HFFc6 (cell line): ENCODE data around the gene TWIST1. TPM values are rescaled to one million over a fixed set of nuclear protein-coding genes. Genes with fewer than 3 reads are reported as not detected.

Experiments used
- DNase-seq: peaks from one replicate; pipeline ENCODE4 v3.0.0-alpha.2; 2018
- H3K27ac Mint-ChIP-seq: 2 replicates; pipeline ENCODE4 v1.8.0; 2020; ENCODE audit warnings: mild to moderate bottlenecking, mixed read lengths
- H3K27me3 Mint-ChIP-seq: 2 replicates; pipeline ENCODE4 v1.8.0; 2021; ENCODE audit warnings: mild to moderate bottlenecking, moderate library complexity, mixed read lengths; ENCODE audit not compliant: insufficient read depth
- H3K36me3 Mint-ChIP-seq: 2 replicates; pipeline ENCODE4 v1.8.0; 2021; ENCODE audit warnings: low read depth, mixed read lengths
- H3K4me1 Mint-ChIP-seq: 2 replicates; pipeline ENCODE4 v1.8.0; 2020; ENCODE audit warnings: low read depth, mixed read lengths
- H3K4me3 Mint-ChIP-seq: 2 replicates; pipeline ENCODE4 v1.8.0; 2020; ENCODE audit warnings: mild to moderate bottlenecking, moderate library complexity, mixed read lengths
- H3K9me3 Mint-ChIP-seq: 2 replicates; pipeline ENCODE4 v1.8.0; 2020; ENCODE audit warnings: mild to moderate bottlenecking, mixed read lengths
- total RNA-seq, 6 experiments: library from RNA; stranded (reverse); fragmentation: NEBNext Ultra II Directional; extraction: Animal tissue kit (Norgen Biotek cat#: 25700); gene quantifications; 2 replicates in 1 of 6; 3 replicates in 5 of 6; pipeline ENCODE4 v1.2.3, GENCODE V29; 2021
- TF ChIP-seq, protein P1 (sequence below): fragments of 200-600 bp; sonication (generic); IDR thresholded peaks from 2 replicates; pipeline ENCODE4 v1.5.0; 2021; ENCODE audit warnings: antibody characterized with exemption, mild to moderate bottlenecking

The TWIST1 gene
- total RNA-seq, 6 experiments from 2014 or later: 37.7 to 47.8 (median 46.9) TPM

DNA sequence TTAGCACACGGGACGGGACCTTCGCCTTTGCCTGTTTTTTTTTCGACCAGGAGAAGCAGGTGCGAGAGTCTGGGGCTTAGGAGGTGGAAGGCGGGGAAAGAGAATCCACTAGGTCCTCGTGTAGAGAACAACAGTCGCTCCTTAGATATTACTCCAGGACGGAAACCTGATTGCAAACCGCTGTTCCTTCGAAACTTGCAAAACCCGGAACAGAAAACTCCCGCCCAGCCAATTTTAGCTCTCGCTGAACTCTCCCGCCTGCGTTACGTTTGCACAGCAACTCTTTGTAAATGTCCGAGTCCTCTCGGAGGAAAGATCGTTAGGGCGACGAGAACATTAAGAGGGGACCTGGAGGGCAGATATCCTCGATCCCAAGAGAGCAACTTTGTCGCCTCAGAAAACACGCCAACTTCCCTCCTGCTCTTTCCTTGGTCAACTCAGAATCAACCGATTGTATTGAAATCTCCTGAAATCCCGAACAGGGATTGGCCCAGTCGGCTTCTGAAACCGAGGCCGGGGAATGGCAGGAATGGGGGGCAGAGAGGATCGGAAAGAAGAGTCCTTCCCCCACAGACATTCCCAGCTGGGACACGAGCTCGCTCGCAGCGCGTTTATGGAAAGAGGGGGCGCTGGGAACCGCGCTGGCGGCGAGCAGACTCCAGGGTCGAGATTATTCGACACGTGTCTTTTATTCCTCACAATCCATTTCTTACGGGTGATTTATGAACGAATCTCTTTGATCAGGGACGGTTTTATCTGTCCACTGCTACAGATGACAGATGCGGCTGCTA, 9.9 kb downstream of the TWIST1 start:
- TF ChIP-seq, protein P1, sequence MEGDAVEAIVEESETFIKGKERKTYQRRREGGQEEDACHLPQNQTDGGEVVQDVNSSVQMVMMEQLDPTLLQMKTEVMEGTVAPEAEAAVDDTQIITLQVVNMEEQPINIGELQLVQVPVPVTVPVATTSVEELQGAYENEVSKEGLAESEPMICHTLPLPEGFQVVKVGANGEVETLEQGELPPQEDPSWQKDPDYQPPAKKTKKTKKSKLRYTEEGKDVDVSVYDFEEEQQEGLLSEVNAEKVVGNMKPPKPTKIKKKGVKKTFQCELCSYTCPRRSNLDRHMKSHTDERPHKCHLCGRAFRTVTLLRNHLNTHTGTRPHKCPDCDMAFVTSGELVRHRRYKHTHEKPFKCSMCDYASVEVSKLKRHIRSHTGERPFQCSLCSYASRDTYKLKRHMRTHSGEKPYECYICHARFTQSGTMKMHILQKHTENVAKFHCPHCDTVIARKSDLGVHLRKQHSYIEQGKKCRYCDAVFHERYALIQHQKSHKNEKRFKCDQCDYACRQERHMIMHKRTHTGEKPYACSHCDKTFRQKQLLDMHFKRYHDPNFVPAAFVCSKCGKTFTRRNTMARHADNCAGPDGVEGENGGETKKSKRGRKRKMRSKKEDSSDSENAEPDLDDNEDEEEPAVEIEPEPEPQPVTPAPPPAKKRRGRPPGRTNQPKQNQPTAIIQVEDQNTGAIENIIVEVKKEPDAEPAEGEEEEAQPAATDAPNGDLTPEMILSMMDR: no peak
- Mint-ChIP-seq H3K36me3 (peaks cover under 1% of the 10 kb centered on the region; the same call in 1 of the 2 replicates), H3K9me3 (no peaks in the 10 kb centered on the region), H3K27me3 (peaks cover 4% of the 10 kb centered on the region), H3K4me1 (peaks cover 100% of the 10 kb centered on the region), H3K4me3 (peak overlapping the region; percentile 98), H3K27ac (peak overlapping the region; percentile 90)
- DNase-seq: peak; percentile 62

DNA sequence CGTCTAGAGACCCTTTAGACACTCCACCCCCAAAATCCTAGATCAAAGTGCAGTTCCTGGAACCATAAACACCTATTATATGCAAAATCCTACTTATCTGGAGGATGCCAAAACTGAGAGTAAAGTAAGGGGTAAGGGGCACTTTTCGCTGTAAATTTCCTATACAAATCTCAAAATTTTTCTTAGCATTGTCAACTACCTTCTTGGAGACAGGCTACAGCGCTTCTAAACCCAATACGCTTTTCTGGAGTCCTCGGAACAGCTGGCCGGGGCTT, 10.4 kb downstream of the TWIST1 start:
- Mint-ChIP-seq H3K9me3 (no peaks in the 10 kb centered on the region), H3K36me3 (no peaks in the 10 kb centered on the region), H3K4me3 (peak overlapping the region; percentile 98), H3K27me3 (peaks cover 3% of the 10 kb centered on the region), H3K27ac (peak overlapping the region; percentile 90), H3K4me1 (peaks cover 99% of the 10 kb centered on the region)
- TF ChIP-seq, protein P1: no peak
- no peak for DNase-seq

DNA sequence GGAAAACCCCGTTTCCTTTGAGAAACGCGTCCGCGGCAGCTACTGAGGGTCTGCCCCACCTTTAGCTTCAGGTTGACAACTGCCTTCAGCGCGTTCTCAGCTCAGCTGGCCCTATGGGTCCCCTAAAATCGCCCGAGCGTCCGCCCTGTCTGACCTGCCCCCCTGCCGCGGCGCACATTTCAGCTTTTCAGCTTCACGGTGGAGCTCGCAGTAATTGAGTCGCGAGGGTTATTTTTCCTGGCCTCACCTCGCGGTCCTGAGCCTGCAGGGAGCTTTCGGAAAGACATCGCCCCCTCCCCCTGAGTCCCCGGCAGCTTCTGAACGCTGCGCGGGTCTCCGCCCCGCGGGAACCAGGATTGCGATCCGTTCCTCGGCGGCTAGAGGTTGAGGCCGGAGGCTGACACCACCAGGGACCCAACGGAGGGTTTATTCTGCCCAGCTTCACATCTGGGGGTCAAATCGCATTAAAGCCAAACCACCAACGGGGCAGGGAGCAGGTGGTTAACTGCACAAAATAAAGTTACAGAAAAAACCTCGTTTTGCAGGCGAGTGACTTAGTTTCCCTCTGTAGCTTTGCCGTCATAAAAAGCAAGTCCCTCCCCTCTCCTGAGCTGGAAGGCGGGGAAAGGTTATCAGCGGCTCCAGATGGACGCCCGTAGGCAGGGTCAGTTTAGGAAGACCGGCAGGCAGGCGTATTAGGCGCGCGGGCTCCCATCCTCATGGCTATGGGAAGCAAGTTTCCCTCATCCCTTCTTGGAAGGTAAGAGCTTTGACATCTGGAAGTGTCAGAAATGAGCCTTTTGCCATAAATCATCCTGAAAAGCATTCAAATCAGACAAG, 11.0 kb downstream of the TWIST1 start:
- H3K27me3 Mint-ChIP-seq: peaks cover 3% of the 10 kb centered on the region

DNA sequence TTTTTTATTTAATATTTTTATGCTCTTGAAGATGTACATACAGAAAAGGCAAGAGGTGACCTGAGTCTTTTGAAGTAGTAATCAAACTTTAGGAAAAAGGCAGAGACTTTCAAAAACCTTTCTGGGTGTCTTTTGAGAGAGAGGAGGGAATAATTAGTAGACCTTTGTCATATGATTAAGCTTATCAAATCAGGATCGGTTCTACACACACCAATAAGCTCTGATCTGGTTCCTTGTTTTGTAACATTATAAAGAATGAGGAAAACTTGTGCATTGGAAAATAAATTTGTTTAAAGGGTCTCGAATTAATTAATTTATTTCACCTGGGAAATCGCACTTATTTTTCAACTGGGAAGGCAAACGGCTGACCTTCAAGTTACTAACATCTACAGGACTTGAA, 11.9 kb downstream of the TWIST1 start:
- H3K9me3 Mint-ChIP-seq: no peaks in the 10 kb centered on the region
- no peaks in the 10 kb centered on the region for H3K36me3 Mint-ChIP-seq
- DNase-seq: no peak
- H3K4me3 Mint-ChIP-seq: peak overlapping the region; percentile 98
- H3K27ac Mint-ChIP-seq: peak overlapping the region; percentile 90
- TF ChIP-seq, protein P1: no peak
- H3K27me3 Mint-ChIP-seq: peaks cover 1% of the 10 kb centered on the region
- H3K4me1 Mint-ChIP-seq: peaks cover 99% of the 10 kb centered on the region

More for the DNA sequence above, 11.0 kb downstream of the TWIST1 start:
- H3K36me3 Mint-ChIP-seq: no peaks in the 10 kb centered on the region
- H3K9me3 Mint-ChIP-seq: no peaks in the 10 kb centered on the region
- H3K4me1 Mint-ChIP-seq: peaks cover 99% of the 10 kb centered on the region
- H3K4me3 Mint-ChIP-seq: peak overlapping the region; percentile 98
- TF ChIP-seq, protein P1: no peak
- no peak for DNase-seq
- peak overlapping the region; percentile 90 for H3K27ac Mint-ChIP-seq

DNA sequence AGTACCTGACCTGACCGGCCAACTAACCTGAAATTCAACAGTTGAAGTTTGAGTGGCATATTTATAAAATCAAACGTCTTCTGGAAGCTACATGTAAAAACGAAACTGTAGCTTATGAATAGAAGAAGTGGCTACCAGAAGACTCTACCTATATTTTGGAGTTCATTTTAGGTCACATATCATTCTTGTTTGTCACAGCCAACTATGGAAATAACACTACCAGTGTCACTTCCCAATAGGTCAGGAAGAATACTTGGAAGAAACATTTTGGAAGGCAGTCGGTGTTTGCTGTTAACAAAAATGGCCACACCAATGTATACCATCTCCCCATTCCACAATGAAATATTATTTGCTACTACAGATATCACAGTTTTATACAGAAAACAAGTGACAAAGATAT, 12.6 kb downstream of the TWIST1 start:
- peaks cover 1% of the 10 kb centered on the region for H3K27me3 Mint-ChIP-seq

More for the DNA sequence above, 12.6 kb downstream of the TWIST1 start:
- Mint-ChIP-seq H3K27ac (peak overlapping the region; percentile 54), H3K4me1 (peaks cover 99% of the 10 kb centered on the region), H3K9me3 (no peaks in the 10 kb centered on the region), H3K36me3 (no peaks in the 10 kb centered on the region), H3K4me3 (peak overlapping the region; percentile 98)
- TF ChIP-seq, protein P1: no peak
- DNase-seq: no peak
